Spleen (tissue), 11 donors: Measurements from ENCODE around the gene GSTT4. TPM values are rescaled to one million over a fixed set of nuclear protein-coding genes. Genes with fewer than 3 reads are reported as not detected.
A peak's percentile ranks its signal among the peaks of the same experiment; 100 is the strongest.
"Not testable (repeated sequence)": the region's sequence is repeated elsewhere in the genome, so short reads cannot be mapped to it uniquely, and the experiment has no call there.

Source experiments
- DNase-seq: peaks from one replicate; pipeline ENCODE4 v3.0.0-alpha.2; 2020
- H3K27ac ChIP-seq, 8 donors: fragments of 200-600 bp; sonication (generic) in 7 of 8; 1 replicate in 4 of 8; 2 replicates in 4 of 8; pipeline versions ENCODE4 v1.5.0 to v1.8.0; 2016 to 2021; ENCODE audit warnings: inconsistent platforms in 4 of 8, mild to moderate bottlenecking in 4 of 8, moderate library complexity in 1 of 8
- H3K27me3 ChIP-seq, 7 donors: fragments of 200-600 bp; sonication (generic) in 6 of 7; replicated peaks in 1 of 7; 1 replicate in 4 of 7; 2 replicates in 3 of 7; pipeline versions ENCODE4 v1.5.0 to v1.8.0; 2016 to 2021; ENCODE audit warnings: inconsistent platforms in 3 of 7, mild to moderate bottlenecking in 1 of 7
- H3K36me3 ChIP-seq, 6 donors: fragments of 200-600 bp; sonication (generic) in 5 of 6; 1 replicate in 4 of 6; 2 replicates in 2 of 6; pipeline versions ENCODE4 v1.5.0 to v1.8.0; 2016 to 2021; ENCODE audit warnings: inconsistent platforms in 2 of 6
- H3K4me1 ChIP-seq, 6 donors: fragments of 200-600 bp; sonication (generic) in 5 of 6; 1 replicate in 3 of 6; 2 replicates in 3 of 6; pipeline versions ENCODE4 v1.5.0 to v1.8.0; 2016 to 2021; ENCODE audit warnings: inconsistent platforms in 3 of 6
- H3K4me3 ChIP-seq, 8 donors: fragments of 200-600 bp; sonication (generic) in 7 of 8; 1 replicate in 4 of 8; 2 replicates in 4 of 8; pipeline versions ENCODE4 v1.5.0 to v1.8.0; 2016 to 2021; ENCODE audit warnings: inconsistent platforms in 4 of 8, mild to moderate bottlenecking in 4 of 8, moderate library complexity in 2 of 8
- H3K9me3 ChIP-seq, 8 donors: fragments of 200-600 bp; sonication (generic) in 7 of 8; 1 replicate in 4 of 8; 2 replicates in 4 of 8; pipeline versions ENCODE4 v1.5.0 to v1.8.0; 2016 to 2021; ENCODE audit warnings: inconsistent platforms in 4 of 8
- CTCF ChIP-seq, 11 experiments: fragments of 200-600 bp in 7 of 11; fragments of 450-650 bp in 4 of 11; sonication (generic) in 4 of 11; IDR thresholded peaks in 8 of 11; conservative IDR thresholded peaks in 3 of 11; 1 replicate in 7 of 11; 2 replicates in 4 of 11; pipeline versions ENCODE4 v1.4.0 to v1.8.0; 2016 to 2021; ENCODE audit warnings: antibody characterized with exemption in 11 of 11, inconsistent platforms in 4 of 11, mild to moderate bottlenecking in 1 of 11
- POLR2AphosphoS5 ChIP-seq, 3 donors: sonication (generic); formaldehyde crosslinking; IDR thresholded peaks; one replicate each; pipeline ENCODE4 v1.5.1; 2017; ENCODE audit warnings: antibody characterized with exemption in 3 of 3
- WGBS, 5 donors: extraction: QIAGEN DNeasy Blood & Tissue Kit in 3 of 5; methylation state at CpG; one replicate each; pipeline versions ENCODE4 v1.1.5 to v1.1.7; 2013 to 2018; 5-methylcytosine and 5-hydroxymethylcytosine counted together
- intact Hi-C: fragments of 100-400 bp; cut with DNase I; formaldehyde crosslinking; loops from one replicate; pipeline ENCODE4 v1.15.0; 2023; ENCODE audit warnings: low total_unique reads
- polyA plus RNA-seq, 3 donors: library from polyadenylated mRNA; stranded (reverse); fragments of 200-250 nt; gene quantifications; one replicate each; pipeline ENCODE4 v1.2.1, GENCODE V29; 2013
- total RNA-seq, 7 donors: library from RNA; depleted of rRNA in 3 of 7; stranded (reverse); fragments of >200 nt in 3 of 7; fragmentation: NEBNext Ultra II Directional in 4 of 7; extraction: Animal tissue kit (Norgen Biotek cat#: 25700) in 4 of 7; gene quantifications; one replicate each; pipeline versions ENCODE4 v1.1.0 to v1.2.1, GENCODE V29; 2016 to 2021
- donor health status: healthy with polysubstance abuse.
- donor health status: DM: no; HTN: no; CAD: no; lungs with moderate emphysema.
- donor health status: DM: no; HTN: no; CAD: no.
- donor health status: Bipolar disorder and iron deficiency.
- donor health status: healthy.
- donor health status: DM: no; HTN: no; CAD: no.
- donor health status: DM: yes; HTN: yes; CAD: no.

Gene GSTT4
- total and polyA plus RNA-seq, 10 donors = not detected

GRCh38 chr22:23956301-23956900 lies 48.9 kb downstream of the GSTT4 start:
- DNase-seq = peak; percentile 76
- H3K4me3 ChIP-seq, H3K9me3 ChIP-seq, intact Hi-C loops, H3K36me3 ChIP-seq, H3K4me1 ChIP-seq, H3K27ac ChIP-seq: not testable (repeated sequence)
- peaks cover 0 to 15% (median 0%) of the 10 kb centered on the region in 7 donors for H3K27me3 ChIP-seq
- TF ChIP-seq POLR2AphosphoS5 (IDR thresholded peaks at IDR 0.05) (peak in 1 of 3 donors; percentile 41), CTCF (IDR thresholded peaks at IDR 0.05 in 8 of 11, conservative IDR thresholded peaks at IDR 0.05 in 3 of 11) (peak; percentile 81 to 93 (median 88))
- WGBS, 5 donors = 25 to 41% (median 33%) methylated on average over 12 of the region's 12 CpGs

- H3K27ac ChIP-seq, intact Hi-C loops, DNase-seq, H3K4me1 ChIP-seq, H3K9me3 ChIP-seq, H3K4me3 ChIP-seq, H3K36me3 ChIP-seq: not testable (repeated sequence)
- H3K27me3 ChIP-seq = peaks cover 0 to 15% (median 0%) of the 10 kb centered on the region in 7 donors
- 69 to 89% (median 77%) methylated on average over 5 to 8 of the region's 8 CpGs for WGBS, 5 donors
Measured at GRCh38 chr22:23955886-23956285, 49.4 kb downstream of the GSTT4 start.

GRCh38 chr22:23954991-23955305 lies 50.3 kb downstream of the GSTT4 start:
- DNase-seq, intact Hi-C loops: not testable (repeated sequence)

GRCh38 chr22:23954193-23954990 lies 50.9 kb downstream of the GSTT4 start:
- WGBS, 5 donors = 73 to 84% (median 77%) methylated on average over 7 to 8 of the region's 8 CpGs
- H3K27ac ChIP-seq, H3K4me1 ChIP-seq, intact Hi-C loops, DNase-seq, H3K4me3 ChIP-seq, H3K36me3 ChIP-seq, H3K9me3 ChIP-seq, H3K27me3 ChIP-seq: not testable (repeated sequence)

More at GRCh38 chr22:23954991-23955305, 50.3 kb downstream of the GSTT4 start:
- H3K4me3 ChIP-seq, H3K27ac ChIP-seq, H3K27me3 ChIP-seq, H3K4me1 ChIP-seq, H3K36me3 ChIP-seq, H3K9me3 ChIP-seq: not testable (repeated sequence)
- WGBS, 5 donors = 74 to 90% (median 88%) methylated on average over 5 to 6 of the region's 6 CpGs

- intact Hi-C loops, H3K9me3 ChIP-seq, DNase-seq, H3K36me3 ChIP-seq, H3K4me1 ChIP-seq, H3K4me3 ChIP-seq, H3K27me3 ChIP-seq, H3K27ac ChIP-seq: not testable (repeated sequence)
- WGBS, 5 donors = 53 to 87% (median 73%) methylated on average over 3 to 4 of the region's 4 CpGs
Measured at GRCh38 chr22:23953485-23953884, 51.8 kb downstream of the GSTT4 start.

GRCh38 chr22:23952794-23953405 lies 52.4 kb downstream of the GSTT4 start:
- H3K4me3 ChIP-seq, H3K27me3 ChIP-seq, DNase-seq, H3K4me1 ChIP-seq, H3K9me3 ChIP-seq, H3K36me3 ChIP-seq, H3K27ac ChIP-seq, intact Hi-C loops: not testable (repeated sequence)
- 71 to 75% (median 72%) methylated on average over 8 to 11 of the region's 11 CpGs for WGBS, 5 donors

GRCh38 chr22:23951383-23951782 lies 53.9 kb downstream of the GSTT4 start:
- H3K36me3 ChIP-seq, H3K4me3 ChIP-seq, H3K9me3 ChIP-seq, H3K27ac ChIP-seq, H3K27me3 ChIP-seq, intact Hi-C loops, DNase-seq, H3K4me1 ChIP-seq: not testable (repeated sequence)
- WGBS, 5 donors = 76 to 90% (median 84%) methylated on average over 2 of the region's 2 CpGs

GRCh38 chr22:23949764-23950163 lies 55.5 kb downstream of the GSTT4 start:
- H3K4me3 ChIP-seq, H3K27ac ChIP-seq, intact Hi-C loops, H3K4me1 ChIP-seq, H3K27me3 ChIP-seq, H3K36me3 ChIP-seq, H3K9me3 ChIP-seq, DNase-seq: not testable (repeated sequence)
- WGBS, 5 donors = 74 to 93% (median 88%) methylated on average over 15 to 18 of the region's 18 CpGs
